SU-DHL-6 (cell line): ENCODE measurements around the gene CYB561.

Experiments used
- H2AFZ ChIP-seq: fragments of 200-600 bp; sonication (generic); 2 replicates; pipeline ENCODE4 v1.6.1; 2014; ENCODE audit warnings: low read depth, mild to moderate bottlenecking, moderate library complexity, mixed read lengths, antibody characterized with exemption, low read length; ENCODE audit not compliant: severe bottlenecking
- H3F3A ChIP-seq: fragments of 200-600 bp; shearing (Covaris generic); 2 replicates; pipeline ENCODE4 v1.6.0; 2016; ENCODE audit warnings: antibody characterized with exemption, mild to moderate bottlenecking; ENCODE audit not compliant: insufficient read depth
- H3K27ac ChIP-seq: fragments of 200-600 bp; sonication (generic); 2 replicates; pipeline ENCODE4 v1.5.1; 2016; ENCODE audit warnings: low read depth, mild to moderate bottlenecking, low read length, moderate library complexity, mixed read lengths
- H3K27me3 ChIP-seq: fragments of 200-600 bp; sonication (generic), shearing (Covaris generic); 2 replicates; pipeline ENCODE4 v1.6.0; 2014; ENCODE audit warnings: mild to moderate bottlenecking, low read length
- H3K36me3 ChIP-seq: fragments of 200-600 bp; sonication (generic); 2 replicates; pipeline ENCODE4 v1.6.1; 2014; ENCODE audit warnings: mild to moderate bottlenecking, low read length, mixed read lengths
- H3K4me2 ChIP-seq: fragments of 300-600, 200-600 bp; shearing (Covaris generic), sonication (generic); 2 replicates; pipeline ENCODE4 v1.6.0; 2014; ENCODE audit warnings: low read length, low read depth, mild to moderate bottlenecking; ENCODE audit not compliant: poor library complexity, severe bottlenecking
- H3K4me3 ChIP-seq: fragments of 200-600 bp; sonication (generic); 2 replicates; pipeline ENCODE4 v1.5.1; 2014; ENCODE audit warnings: antibody characterized with exemption, low read length, mild to moderate bottlenecking, mixed read lengths; ENCODE audit not compliant: insufficient read depth, poor library complexity, severe bottlenecking
- H3K79me2 ChIP-seq: fragments of 200-600 bp; sonication (generic); 2 replicates; pipeline ENCODE4 v1.6.1; 2014; ENCODE audit warnings: mild to moderate bottlenecking, low read length, moderate library complexity; ENCODE audit not compliant: insufficient read depth
- H3K9ac ChIP-seq: fragments of 200-600 bp; sonication (generic); 2 replicates; pipeline ENCODE4 v1.7.0; 2014; ENCODE audit warnings: mild to moderate bottlenecking, low read length
- H3K9me2 ChIP-seq: fragments of 200-600 bp; sonication (generic); replicated peaks from 2 replicates; pipeline ENCODE4 v1.6.1; 2014; ENCODE audit warnings: low read length; ENCODE audit not compliant: insufficient read depth
- H3K9me3 ChIP-seq: fragments of 200-600 bp; sonication (generic); 2 replicates; pipeline ENCODE4 v1.6.1; 2014; ENCODE audit warnings: low read length, mixed read lengths; ENCODE audit not compliant: insufficient read depth
- H4K20me1 ChIP-seq: fragments of 200-600 bp; sonication (generic); 2 replicates; pipeline ENCODE4 v1.6.1; 2014; ENCODE audit warnings: low read depth, mild to moderate bottlenecking, antibody characterized with exemption, low read length, moderate library complexity, mixed read lengths
- CTCF ChIP-seq: fragments of 200-600 bp; sonication (generic); IDR thresholded peaks from one replicate; pipeline ENCODE4 v1.5.1; 2017; ENCODE audit warnings: antibody characterized with exemption, mild to moderate bottlenecking, low read length, moderate library complexity; ENCODE audit not compliant: insufficient read depth, poor library complexity, severe bottlenecking
- EZH2phosphoT487 ChIP-seq: fragments of 200-600 bp; sonication (generic), shearing (Covaris generic); conservative IDR thresholded peaks from 2 replicates; pipeline ENCODE4 v1.6.1; 2018; ENCODE audit warnings: mild to moderate bottlenecking, antibody characterized with exemption, low read length, moderate library complexity, mixed read lengths

The CYB561 gene, protein sequence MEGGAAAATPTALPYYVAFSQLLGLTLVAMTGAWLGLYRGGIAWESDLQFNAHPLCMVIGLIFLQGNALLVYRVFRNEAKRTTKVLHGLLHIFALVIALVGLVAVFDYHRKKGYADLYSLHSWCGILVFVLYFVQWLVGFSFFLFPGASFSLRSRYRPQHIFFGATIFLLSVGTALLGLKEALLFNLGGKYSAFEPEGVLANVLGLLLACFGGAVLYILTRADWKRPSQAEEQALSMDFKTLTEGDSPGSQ

DNA sequence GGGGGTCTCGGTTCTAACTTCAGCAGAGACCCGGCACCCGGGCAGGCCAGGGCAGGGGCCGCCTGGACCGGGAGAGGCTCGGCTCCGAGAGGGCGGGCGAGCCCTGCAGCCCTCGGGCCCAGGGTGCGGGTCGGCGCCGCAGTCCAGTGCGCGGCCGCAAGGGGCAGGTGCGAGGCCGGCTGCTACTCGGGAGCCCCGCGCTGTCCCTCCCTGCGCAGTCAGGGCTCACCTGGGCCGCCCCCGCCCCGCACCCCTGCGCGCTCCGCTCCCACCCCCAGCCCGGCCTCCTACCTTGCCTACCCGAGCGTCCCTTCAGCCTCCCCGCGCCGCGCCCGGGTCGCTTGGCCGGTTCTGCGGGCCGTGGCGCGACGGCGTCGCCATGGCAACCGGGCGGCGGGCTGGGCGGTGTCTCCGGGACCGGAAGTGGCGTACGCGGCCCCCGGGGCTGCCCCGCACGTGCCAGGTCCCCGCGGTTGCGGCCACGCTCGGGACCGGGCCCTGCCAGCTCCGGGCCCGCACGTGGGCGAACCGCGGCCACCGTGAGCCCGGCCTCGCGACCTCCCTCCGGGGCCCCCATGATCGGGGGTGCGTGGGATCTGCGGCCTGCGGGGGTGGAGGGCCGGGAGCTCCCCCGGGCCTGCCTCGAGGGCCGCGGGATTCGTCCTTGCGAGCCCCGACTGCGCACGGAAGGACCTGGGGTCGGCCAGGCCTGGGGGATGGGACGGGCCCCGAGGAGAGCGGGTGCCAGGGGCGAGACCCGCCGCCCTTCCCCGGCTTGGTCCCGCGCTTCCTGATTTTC lies at the start of gene CYB561:
TSS of gene CYB561 (minus strand) at position 353 of the 799 bp plus-strand sequence. CDS start 8,759 bp downstream, outside the sequence.
- no peak within 1 kb of the TSS for H3K4me2 ChIP-seq
- H3F3A ChIP-seq: no peaks in the 10 kb centered on the region
- H2AFZ ChIP-seq: no peak within 1 kb of the TSS
- H3K9me2 ChIP-seq: no peaks in the 10 kb centered on the region
- TF ChIP-seq CTCF (no peak), EZH2phosphoT487 (no peak)
- no peaks in the 10 kb centered on the region for H4K20me1 ChIP-seq
- H3K79me2 ChIP-seq: no peaks in the 10 kb centered on the region
- H3K27me3 ChIP-seq: no peaks in the 10 kb centered on the region
- no peaks in the 10 kb centered on the region for H3K36me3 ChIP-seq
- no peak within 1 kb of the TSS for H3K27ac ChIP-seq
- no peak within 1 kb of the TSS for H3K4me3 ChIP-seq
- no peaks in the 10 kb centered on the region for H3K9me3 ChIP-seq
- no peak within 1 kb of the TSS for H3K9ac ChIP-seq

GRCh38 chr17:63495491-63495890 lies 49.4 kb upstream of the CYB561 start:
- no peak overlapping the region for H3K9ac ChIP-seq
- H3K4me2 ChIP-seq: no peak overlapping the region
- H3K4me3 ChIP-seq: no peak overlapping the region
- H4K20me1 ChIP-seq: no peaks in the 10 kb centered on the region
- H3K27me3 ChIP-seq: no peaks in the 10 kb centered on the region
- no peak overlapping the region for H3K27ac ChIP-seq
- H3F3A ChIP-seq: no peaks in the 10 kb centered on the region
- H2AFZ ChIP-seq: no peak overlapping the region
- H3K36me3 ChIP-seq: no peaks in the 10 kb centered on the region
- no peaks in the 10 kb centered on the region for H3K9me3 ChIP-seq
- no peaks in the 10 kb centered on the region for H3K9me2 ChIP-seq
- H3K79me2 ChIP-seq: no peaks in the 10 kb centered on the region
- TF ChIP-seq EZH2phosphoT487: no peak
- no peak for TF ChIP-seq CTCF

DNA sequence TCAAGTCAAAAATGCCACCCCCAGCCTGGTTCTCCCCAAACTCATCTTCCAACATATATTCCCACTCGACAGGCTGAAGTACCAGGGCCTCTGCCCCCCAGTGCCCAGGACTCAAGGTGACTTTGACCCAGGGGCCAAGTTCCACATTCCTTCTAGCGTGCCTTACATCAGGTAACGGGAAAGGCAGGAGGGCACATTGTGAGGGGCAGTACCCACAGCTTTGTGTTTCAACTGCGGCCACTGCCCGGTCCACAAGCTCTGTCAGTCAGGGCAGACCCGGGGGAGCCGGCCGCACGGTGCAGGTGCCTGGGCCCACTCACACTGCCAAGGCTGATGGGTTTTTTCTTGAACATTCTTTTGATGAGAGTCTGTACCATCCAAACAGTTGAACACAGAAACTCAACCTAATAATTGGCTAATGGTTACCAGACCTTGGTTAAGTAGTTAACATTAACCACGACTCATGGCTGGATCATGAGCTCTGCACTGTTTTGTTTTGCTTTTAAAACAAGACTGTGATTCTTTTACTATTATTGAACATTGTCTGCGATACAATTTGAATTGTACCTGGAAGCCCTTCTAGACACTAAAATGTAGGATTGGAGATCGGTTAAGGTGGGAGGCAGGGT lies 48.3 kb upstream of the CYB561 start:
- no peaks in the 10 kb centered on the region for H3K79me2 ChIP-seq
- no peak overlapping the region for H3K9ac ChIP-seq
- no peak for TF ChIP-seq CTCF
- no peak for TF ChIP-seq EZH2phosphoT487
- no peaks in the 10 kb centered on the region for H3K36me3 ChIP-seq
- H3K27me3 ChIP-seq: no peaks in the 10 kb centered on the region
- no peaks in the 10 kb centered on the region for H3K9me3 ChIP-seq
- H4K20me1 ChIP-seq: no peaks in the 10 kb centered on the region
- H2AFZ ChIP-seq: no peak overlapping the region
- no peaks in the 10 kb centered on the region for H3F3A ChIP-seq
- H3K4me3 ChIP-seq: no peak overlapping the region
- H3K27ac ChIP-seq: no peak overlapping the region
- no peaks in the 10 kb centered on the region for H3K9me2 ChIP-seq
- H3K4me2 ChIP-seq: no peak overlapping the region
